Measurements from ENCODE around the gene CERKL. TPM values are rescaled to one million over a fixed set of nuclear protein-coding genes. Genes with fewer than 3 reads are reported as not detected.

The CERKL gene
- total RNA-seq, 1 experiment from 2014 or later: 0.24 TPM

DNA sequence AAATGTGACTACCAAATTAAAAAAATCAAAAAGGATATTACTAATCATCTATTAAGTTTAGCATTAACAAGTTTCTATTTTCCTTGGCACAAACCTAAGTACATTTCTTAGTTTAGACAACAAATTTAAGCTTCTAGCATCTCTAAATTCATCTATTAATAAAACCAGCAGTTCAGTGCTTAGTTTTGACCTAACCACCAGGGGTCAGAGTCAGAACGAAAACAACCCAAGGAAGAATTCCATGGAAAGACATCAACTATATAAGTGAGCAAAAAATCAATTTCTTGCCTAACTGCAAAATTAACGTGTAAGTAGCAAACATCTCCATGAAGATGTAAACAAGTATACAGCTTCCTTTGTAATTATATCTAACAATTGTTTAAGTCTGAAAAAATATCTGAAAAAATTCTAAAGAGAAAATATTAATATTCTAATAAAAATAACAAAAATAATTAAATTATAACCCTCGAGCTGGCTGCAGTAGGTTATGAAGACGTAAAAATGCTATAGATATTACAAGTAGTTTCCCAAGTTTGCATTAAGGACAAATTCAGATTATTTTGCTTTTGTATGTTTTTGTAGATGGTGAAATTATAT, 83.7 kb downstream of the CERKL start:
- no peak overlapping the region for H3K4me3 Mint-ChIP-seq
- H3K36me3 Mint-ChIP-seq: no peaks in the 10 kb centered on the region
- H3K9me3 Mint-ChIP-seq: no peaks in the 10 kb centered on the region
- no peak for TF ChIP-seq JUN (CRISPR knock-in tag; IDR thresholded peaks at IDR 0.05)
- no peak for TF ChIP-seq ZBTB43 (CRISPR knock-in tag; IDR thresholded peaks at IDR 0.05)
- no peak for TF ChIP-seq NFYB (CRISPR knock-in tag; conservative IDR thresholded peaks at IDR 0.05; ENCODE audit: low read depth)
- no peak for TF ChIP-seq ELF4 (CRISPR knock-in tag; IDR thresholded peaks at IDR 0.05; ENCODE audit: low read depth)
- TF ChIP-seq ATF1 (CRISPR knock-in tag; IDR thresholded peaks at IDR 0.05): no peak
- TF ChIP-seq TP53 (CRISPR knock-in tag; IDR thresholded peaks at IDR 0.05): no peak
- TF ChIP-seq ZNF219 (CRISPR knock-in tag; IDR thresholded peaks at IDR 0.05; ENCODE audit: borderline replicate concordance): no peak
- TF ChIP-seq, protein P1, sequence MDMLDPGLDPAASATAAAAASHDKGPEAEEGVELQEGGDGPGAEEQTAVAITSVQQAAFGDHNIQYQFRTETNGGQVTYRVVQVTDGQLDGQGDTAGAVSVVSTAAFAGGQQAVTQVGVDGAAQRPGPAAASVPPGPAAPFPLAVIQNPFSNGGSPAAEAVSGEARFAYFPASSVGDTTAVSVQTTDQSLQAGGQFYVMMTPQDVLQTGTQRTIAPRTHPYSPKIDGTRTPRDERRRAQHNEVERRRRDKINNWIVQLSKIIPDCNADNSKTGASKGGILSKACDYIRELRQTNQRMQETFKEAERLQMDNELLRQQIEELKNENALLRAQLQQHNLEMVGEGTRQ (CRISPR knock-in tag; IDR thresholded peaks at IDR 0.05): no peak
- ChIA-PET CTCF (interaction anchor here (0.6 to 6.3 kb wide), 8 partner anchors 14 to 380 kb away, joined by 3 to 42 read pairs (median 4); partner anchors contain the start of gene CERKL), POLR2A (no interaction called here)
- peaks cover 4% of the 10 kb centered on the region for H3K4me1 Mint-ChIP-seq
- DNase-seq (ENCODE audit: low spot score): no peak
- ATAC-seq: peak; percentile 47
- no peaks in the 10 kb centered on the region for H3K27me3 Mint-ChIP-seq (ENCODE audit: low read depth)
- no peak overlapping the region for H3K27ac Mint-ChIP-seq

- DNase-seq (ENCODE audit: low spot score) (no peak), ATAC-seq (no peak)
- Mint-ChIP-seq H3K27ac (no peak overlapping the region), H3K4me1 (peaks cover 4% of the 10 kb centered on the region), H3K27me3 (ENCODE audit: low read depth) (no peaks in the 10 kb centered on the region), H3K36me3 (no peaks in the 10 kb centered on the region), H3K9me3 (no peaks in the 10 kb centered on the region), H3K4me3 (no peak overlapping the region)
- ChIA-PET CTCF (interaction anchor here (6.3 kb wide), 1 partner anchor 144 kb away, joined by 42 read pairs; no protein-coding TSS in a partner anchor), POLR2A (no interaction called here)
- TF ChIP-seq SP1 (CRISPR knock-in tag; conservative IDR thresholded peaks at IDR 0.05) (no peak), ESRRA (CRISPR knock-in tag; IDR thresholded peaks at IDR 0.05; ENCODE audit: borderline replicate concordance) (no peak), ZNF121 (CRISPR knock-in tag; IDR thresholded peaks at IDR 0.05) (no peak), SMAD4 (CRISPR knock-in tag; IDR thresholded peaks at IDR 0.05) (no peak), RELA (CRISPR knock-in tag; IDR thresholded peaks at IDR 0.05; ENCODE audit: borderline replicate concordance) (no peak), OVOL2 (CRISPR knock-in tag; IDR thresholded peaks at IDR 0.05; ENCODE audit: borderline replicate concordance) (no peak), FOXJ3 (CRISPR knock-in tag; IDR thresholded peaks at IDR 0.05; ENCODE audit: borderline replicate concordance) (no peak), KAT7 (CRISPR knock-in tag; IDR thresholded peaks at IDR 0.05; ENCODE audit: borderline replicate concordance) (no peak), ZNF138 (CRISPR knock-in tag; conservative IDR thresholded peaks at IDR 0.05) (no peak)
- TF ChIP-seq, protein P2, sequence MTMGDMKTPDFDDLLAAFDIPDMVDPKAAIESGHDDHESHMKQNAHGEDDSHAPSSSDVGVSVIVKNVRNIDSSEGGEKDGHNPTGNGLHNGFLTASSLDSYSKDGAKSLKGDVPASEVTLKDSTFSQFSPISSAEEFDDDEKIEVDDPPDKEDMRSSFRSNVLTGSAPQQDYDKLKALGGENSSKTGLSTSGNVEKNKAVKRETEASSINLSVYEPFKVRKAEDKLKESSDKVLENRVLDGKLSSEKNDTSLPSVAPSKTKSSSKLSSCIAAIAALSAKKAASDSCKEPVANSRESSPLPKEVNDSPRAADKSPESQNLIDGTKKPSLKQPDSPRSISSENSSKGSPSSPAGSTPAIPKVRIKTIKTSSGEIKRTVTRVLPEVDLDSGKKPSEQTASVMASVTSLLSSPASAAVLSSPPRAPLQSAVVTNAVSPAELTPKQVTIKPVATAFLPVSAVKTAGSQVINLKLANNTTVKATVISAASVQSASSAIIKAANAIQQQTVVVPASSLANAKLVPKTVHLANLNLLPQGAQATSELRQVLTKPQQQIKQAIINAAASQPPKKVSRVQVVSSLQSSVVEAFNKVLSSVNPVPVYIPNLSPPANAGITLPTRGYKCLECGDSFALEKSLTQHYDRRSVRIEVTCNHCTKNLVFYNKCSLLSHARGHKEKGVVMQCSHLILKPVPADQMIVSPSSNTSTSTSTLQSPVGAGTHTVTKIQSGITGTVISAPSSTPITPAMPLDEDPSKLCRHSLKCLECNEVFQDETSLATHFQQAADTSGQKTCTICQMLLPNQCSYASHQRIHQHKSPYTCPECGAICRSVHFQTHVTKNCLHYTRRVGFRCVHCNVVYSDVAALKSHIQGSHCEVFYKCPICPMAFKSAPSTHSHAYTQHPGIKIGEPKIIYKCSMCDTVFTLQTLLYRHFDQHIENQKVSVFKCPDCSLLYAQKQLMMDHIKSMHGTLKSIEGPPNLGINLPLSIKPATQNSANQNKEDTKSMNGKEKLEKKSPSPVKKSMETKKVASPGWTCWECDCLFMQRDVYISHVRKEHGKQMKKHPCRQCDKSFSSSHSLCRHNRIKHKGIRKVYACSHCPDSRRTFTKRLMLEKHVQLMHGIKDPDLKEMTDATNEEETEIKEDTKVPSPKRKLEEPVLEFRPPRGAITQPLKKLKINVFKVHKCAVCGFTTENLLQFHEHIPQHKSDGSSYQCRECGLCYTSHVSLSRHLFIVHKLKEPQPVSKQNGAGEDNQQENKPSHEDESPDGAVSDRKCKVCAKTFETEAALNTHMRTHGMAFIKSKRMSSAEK (CRISPR knock-in tag; IDR thresholded peaks at IDR 0.05; ENCODE audit: borderline replicate concordance): no peak
- TF ChIP-seq, protein P3, sequence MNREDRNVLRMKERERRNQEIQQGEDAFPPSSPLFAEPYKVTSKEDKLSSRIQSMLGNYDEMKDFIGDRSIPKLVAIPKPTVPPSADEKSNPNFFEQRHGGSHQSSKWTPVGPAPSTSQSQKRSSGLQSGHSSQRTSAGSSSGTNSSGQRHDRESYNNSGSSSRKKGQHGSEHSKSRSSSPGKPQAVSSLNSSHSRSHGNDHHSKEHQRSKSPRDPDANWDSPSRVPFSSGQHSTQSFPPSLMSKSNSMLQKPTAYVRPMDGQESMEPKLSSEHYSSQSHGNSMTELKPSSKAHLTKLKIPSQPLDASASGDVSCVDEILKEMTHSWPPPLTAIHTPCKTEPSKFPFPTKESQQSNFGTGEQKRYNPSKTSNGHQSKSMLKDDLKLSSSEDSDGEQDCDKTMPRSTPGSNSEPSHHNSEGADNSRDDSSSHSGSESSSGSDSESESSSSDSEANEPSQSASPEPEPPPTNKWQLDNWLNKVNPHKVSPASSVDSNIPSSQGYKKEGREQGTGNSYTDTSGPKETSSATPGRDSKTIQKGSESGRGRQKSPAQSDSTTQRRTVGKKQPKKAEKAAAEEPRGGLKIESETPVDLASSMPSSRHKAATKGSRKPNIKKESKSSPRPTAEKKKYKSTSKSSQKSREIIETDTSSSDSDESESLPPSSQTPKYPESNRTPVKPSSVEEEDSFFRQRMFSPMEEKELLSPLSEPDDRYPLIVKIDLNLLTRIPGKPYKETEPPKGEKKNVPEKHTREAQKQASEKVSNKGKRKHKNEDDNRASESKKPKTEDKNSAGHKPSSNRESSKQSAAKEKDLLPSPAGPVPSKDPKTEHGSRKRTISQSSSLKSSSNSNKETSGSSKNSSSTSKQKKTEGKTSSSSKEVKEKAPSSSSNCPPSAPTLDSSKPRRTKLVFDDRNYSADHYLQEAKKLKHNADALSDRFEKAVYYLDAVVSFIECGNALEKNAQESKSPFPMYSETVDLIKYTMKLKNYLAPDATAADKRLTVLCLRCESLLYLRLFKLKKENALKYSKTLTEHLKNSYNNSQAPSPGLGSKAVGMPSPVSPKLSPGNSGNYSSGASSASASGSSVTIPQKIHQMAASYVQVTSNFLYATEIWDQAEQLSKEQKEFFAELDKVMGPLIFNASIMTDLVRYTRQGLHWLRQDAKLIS (CRISPR knock-in tag; IDR thresholded peaks at IDR 0.05; ENCODE audit: borderline replicate concordance): no peak
- TF ChIP-seq, protein P4, sequence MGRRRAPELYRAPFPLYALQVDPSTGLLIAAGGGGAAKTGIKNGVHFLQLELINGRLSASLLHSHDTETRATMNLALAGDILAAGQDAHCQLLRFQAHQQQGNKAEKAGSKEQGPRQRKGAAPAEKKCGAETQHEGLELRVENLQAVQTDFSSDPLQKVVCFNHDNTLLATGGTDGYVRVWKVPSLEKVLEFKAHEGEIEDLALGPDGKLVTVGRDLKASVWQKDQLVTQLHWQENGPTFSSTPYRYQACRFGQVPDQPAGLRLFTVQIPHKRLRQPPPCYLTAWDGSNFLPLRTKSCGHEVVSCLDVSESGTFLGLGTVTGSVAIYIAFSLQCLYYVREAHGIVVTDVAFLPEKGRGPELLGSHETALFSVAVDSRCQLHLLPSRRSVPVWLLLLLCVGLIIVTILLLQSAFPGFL (CRISPR knock-in tag; IDR thresholded peaks at IDR 0.05; ENCODE audit: borderline replicate concordance): no peak
Measured at GRCh38 chr2:181570833-181571661, 85.9 kb downstream of the CERKL start.

All from WTC11 (cell line).